Measurements from ENCODE around the gene SPSB4.

SPSB4 gene

DNA sequence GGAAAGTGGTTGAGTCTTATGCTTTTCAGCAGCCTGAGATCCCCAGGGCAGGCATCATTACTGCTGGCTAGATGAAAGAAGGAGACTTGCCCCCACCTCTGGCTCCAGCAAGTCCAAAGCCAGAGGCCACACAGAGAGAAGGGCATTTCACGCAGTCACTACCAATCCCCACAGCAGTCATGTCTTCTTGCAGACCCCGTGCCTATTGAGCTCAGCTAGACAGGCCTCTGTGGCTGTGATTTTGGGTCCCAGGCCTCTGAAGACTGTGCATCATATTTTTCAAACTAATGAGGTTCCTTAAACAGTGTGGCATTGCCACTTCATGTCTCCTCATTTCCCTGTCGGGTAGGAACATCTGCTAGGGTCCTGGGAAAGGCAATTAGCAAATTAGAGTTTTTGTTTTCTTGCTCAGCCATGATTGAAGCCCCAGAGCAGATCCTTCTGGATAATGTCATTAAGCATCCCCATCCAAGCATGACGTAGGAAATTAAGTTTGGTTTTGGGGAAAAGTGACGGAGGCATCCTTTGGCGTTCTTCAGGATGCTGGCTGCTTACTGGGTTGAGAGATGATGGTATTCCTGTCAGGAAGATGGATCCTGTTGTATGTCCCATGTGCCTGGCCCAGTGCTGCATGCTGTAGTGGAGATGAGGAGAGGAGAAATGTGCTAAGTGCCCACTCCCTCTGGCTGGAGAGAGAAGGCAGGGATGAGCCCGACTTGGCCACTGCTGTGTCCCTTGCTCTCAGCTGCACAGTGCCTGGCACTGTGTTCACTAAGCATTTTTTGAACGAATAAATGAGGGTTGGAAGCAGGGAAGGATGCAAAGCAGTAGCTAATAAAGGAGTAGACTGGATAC lies 7.0 kb downstream of the SPSB4 start:
- no peak for ATAC-seq
- TF ChIP-seq, protein P1, sequence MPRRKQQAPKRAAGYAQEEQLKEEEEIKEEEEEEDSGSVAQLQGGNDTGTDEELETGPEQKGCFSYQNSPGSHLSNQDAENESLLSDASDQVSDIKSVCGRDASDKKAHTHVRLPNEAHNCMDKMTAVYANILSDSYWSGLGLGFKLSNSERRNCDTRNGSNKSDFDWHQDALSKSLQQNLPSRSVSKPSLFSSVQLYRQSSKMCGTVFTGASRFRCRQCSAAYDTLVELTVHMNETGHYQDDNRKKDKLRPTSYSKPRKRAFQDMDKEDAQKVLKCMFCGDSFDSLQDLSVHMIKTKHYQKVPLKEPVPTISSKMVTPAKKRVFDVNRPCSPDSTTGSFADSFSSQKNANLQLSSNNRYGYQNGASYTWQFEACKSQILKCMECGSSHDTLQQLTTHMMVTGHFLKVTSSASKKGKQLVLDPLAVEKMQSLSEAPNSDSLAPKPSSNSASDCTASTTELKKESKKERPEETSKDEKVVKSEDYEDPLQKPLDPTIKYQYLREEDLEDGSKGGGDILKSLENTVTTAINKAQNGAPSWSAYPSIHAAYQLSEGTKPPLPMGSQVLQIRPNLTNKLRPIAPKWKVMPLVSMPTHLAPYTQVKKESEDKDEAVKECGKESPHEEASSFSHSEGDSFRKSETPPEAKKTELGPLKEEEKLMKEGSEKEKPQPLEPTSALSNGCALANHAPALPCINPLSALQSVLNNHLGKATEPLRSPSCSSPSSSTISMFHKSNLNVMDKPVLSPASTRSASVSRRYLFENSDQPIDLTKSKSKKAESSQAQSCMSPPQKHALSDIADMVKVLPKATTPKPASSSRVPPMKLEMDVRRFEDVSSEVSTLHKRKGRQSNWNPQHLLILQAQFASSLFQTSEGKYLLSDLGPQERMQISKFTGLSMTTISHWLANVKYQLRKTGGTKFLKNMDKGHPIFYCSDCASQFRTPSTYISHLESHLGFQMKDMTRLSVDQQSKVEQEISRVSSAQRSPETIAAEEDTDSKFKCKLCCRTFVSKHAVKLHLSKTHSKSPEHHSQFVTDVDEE (CRISPR knock-in tag; IDR thresholded peaks at IDR 0.05) = 0 out of 2 replicates have a peak, but pooled peaks have one; percentile 16
- no peak for TF ChIP-seq GLIS3 (CRISPR knock-in tag; IDR thresholded peaks at IDR 0.05)
- no peak for TF ChIP-seq SNAI2 (CRISPR knock-in tag; IDR thresholded peaks at IDR 0.05)
- peak; percentile 57; the same call in 1 of the 2 replicates for TF ChIP-seq TCF4 (CRISPR knock-in tag; IDR thresholded peaks at IDR 0.05; ENCODE audit: borderline replicate concordance)
- TF ChIP-seq, protein P2, sequence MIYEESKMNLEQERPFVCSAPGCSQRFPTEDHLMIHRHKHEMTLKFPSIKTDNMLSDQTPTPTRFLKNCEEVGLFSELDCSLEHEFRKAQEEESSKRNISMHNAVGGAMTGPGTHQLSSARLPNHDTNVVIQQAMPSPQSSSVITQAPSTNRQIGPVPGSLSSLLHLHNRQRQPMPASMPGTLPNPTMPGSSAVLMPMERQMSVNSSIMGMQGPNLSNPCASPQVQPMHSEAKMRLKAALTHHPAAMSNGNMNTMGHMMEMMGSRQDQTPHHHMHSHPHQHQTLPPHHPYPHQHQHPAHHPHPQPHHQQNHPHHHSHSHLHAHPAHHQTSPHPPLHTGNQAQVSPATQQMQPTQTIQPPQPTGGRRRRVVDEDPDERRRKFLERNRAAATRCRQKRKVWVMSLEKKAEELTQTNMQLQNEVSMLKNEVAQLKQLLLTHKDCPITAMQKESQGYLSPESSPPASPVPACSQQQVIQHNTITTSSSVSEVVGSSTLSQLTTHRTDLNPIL (CRISPR knock-in tag; IDR thresholded peaks at IDR 0.05; ENCODE audit: low read depth) = no peak
- no peak for TF ChIP-seq ZFP30 (CRISPR knock-in tag; IDR thresholded peaks at IDR 0.05)

DNA sequence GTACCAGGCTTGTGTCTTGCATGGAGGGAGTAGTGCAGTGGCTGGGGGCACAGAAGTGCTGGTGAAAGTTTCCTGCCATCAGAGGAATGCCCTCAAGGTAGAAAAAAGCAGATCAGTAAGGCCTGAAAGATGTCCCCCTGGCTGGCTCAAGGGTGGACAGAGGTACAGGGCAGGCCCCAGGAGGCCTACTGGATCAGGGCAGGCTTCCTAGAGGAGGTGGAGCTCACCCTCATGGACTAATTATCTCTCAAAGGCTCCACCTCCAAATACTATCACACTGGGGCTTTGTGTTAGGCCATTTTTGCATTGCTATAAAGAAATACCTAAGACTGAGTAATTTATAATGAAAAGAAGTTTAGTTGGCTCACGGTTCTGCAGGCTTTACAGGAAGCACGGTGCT lies 7.8 kb downstream of the SPSB4 start:
- TF ChIP-seq, protein P1 (CRISPR knock-in tag; IDR thresholded peaks at IDR 0.05) = no peak
- no peak for TF ChIP-seq PPARA (CRISPR knock-in tag; IDR thresholded peaks at IDR 0.05; ENCODE audit: borderline replicate concordance)
- TF ChIP-seq GLIS3 (CRISPR knock-in tag; IDR thresholded peaks at IDR 0.05) = no peak
- TF ChIP-seq ZFP3 (CRISPR knock-in tag; IDR thresholded peaks at IDR 0.05) = no peak
- TF ChIP-seq ESRRG (CRISPR knock-in tag; IDR thresholded peaks at IDR 0.05) = no peak
- no peak for TF ChIP-seq ZFP30 (CRISPR knock-in tag; IDR thresholded peaks at IDR 0.05)
- TF ChIP-seq, protein P3, sequence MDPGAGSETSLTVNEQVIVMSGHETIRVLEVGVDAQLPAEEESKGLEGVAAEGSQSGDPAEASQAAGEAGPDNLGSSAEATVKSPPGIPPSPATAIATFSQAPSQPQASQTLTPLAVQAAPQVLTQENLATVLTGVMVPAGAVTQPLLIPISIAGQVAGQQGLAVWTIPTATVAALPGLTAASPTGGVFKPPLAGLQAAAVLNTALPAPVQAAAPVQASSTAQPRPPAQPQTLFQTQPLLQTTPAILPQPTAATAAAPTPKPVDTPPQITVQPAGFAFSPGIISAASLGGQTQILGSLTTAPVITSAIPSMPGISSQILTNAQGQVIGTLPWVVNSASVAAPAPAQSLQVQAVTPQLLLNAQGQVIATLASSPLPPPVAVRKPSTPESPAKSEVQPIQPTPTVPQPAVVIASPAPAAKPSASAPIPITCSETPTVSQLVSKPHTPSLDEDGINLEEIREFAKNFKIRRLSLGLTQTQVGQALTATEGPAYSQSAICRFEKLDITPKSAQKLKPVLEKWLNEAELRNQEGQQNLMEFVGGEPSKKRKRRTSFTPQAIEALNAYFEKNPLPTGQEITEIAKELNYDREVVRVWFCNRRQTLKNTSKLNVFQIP (CRISPR knock-in tag; IDR thresholded peaks at IDR 0.05; ENCODE audit: borderline replicate concordance, low read depth) = no peak
- TF ChIP-seq ARNTL (CRISPR knock-in tag; IDR thresholded peaks at IDR 0.05; ENCODE audit: borderline replicate concordance, low read depth) = no peak
- no peak for ATAC-seq

DNA sequence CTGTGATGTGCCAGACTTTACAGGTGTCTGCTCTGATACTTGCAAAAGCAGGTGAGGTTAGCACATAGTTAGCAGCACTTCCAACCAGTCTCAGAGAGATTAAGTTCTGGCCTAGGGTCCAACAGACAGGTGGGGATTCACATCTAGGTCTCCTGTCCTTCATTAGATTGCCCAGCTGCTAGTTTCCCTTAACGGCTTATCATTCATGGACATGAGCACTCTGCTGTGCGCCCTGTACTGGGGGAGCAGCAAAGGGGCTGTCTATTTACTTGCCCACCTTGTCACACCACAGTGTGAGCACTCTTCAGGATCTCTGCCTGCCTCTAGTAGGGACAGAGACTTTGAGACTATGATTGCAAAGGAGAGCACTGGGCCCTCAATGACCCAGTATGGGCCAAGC lies 8.7 kb downstream of the SPSB4 start:
- ATAC-seq = no peak
- TF ChIP-seq ESRRG (CRISPR knock-in tag; IDR thresholded peaks at IDR 0.05) (no peak), ZNF8 (CRISPR knock-in tag; IDR thresholded peaks at IDR 0.05) (no peak), BACH2 (CRISPR knock-in tag; IDR thresholded peaks at IDR 0.05; ENCODE audit: borderline replicate concordance) (no peak), TCF4 (CRISPR knock-in tag; IDR thresholded peaks at IDR 0.05; ENCODE audit: borderline replicate concordance) (no peak), ZC3H10 (CRISPR knock-in tag; IDR thresholded peaks at IDR 0.05) (no peak), SNAI2 (CRISPR knock-in tag; IDR thresholded peaks at IDR 0.05) (no peak), TOX (CRISPR knock-in tag; IDR thresholded peaks at IDR 0.05; ENCODE audit: borderline replicate concordance) (no peak), RARB (CRISPR knock-in tag; IDR thresholded peaks at IDR 0.05) (no peak), ZNF70 (CRISPR knock-in tag; IDR thresholded peaks at IDR 0.05) (no peak), PPARA (CRISPR knock-in tag; IDR thresholded peaks at IDR 0.05; ENCODE audit: borderline replicate concordance) (no peak), ARNTL (CRISPR knock-in tag; IDR thresholded peaks at IDR 0.05; ENCODE audit: borderline replicate concordance, low read depth) (no peak), CSDC2 (CRISPR knock-in tag; IDR thresholded peaks at IDR 0.05) (no peak), OSR1 (CRISPR knock-in tag; IDR thresholded peaks at IDR 0.05) (no peak)
- TF ChIP-seq, protein P4, sequence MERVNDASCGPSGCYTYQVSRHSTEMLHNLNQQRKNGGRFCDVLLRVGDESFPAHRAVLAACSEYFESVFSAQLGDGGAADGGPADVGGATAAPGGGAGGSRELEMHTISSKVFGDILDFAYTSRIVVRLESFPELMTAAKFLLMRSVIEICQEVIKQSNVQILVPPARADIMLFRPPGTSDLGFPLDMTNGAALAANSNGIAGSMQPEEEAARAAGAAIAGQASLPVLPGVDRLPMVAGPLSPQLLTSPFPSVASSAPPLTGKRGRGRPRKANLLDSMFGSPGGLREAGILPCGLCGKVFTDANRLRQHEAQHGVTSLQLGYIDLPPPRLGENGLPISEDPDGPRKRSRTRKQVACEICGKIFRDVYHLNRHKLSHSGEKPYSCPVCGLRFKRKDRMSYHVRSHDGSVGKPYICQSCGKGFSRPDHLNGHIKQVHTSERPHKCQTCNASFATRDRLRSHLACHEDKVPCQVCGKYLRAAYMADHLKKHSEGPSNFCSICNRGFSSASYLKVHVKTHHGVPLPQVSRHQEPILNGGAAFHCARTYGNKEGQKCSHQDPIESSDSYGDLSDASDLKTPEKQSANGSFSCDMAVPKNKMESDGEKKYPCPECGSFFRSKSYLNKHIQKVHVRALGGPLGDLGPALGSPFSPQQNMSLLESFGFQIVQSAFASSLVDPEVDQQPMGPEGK (CRISPR knock-in tag; IDR thresholded peaks at IDR 0.05; ENCODE audit: borderline replicate concordance) = no peak
